Measurements from ENCODE around the gene SLC4A11.

- no peak for TF ChIP-seq CTCF (IDR thresholded peaks at IDR 0.05; ENCODE audit: insufficient read depth, low read length)
- TF ChIP-seq, protein P1, sequence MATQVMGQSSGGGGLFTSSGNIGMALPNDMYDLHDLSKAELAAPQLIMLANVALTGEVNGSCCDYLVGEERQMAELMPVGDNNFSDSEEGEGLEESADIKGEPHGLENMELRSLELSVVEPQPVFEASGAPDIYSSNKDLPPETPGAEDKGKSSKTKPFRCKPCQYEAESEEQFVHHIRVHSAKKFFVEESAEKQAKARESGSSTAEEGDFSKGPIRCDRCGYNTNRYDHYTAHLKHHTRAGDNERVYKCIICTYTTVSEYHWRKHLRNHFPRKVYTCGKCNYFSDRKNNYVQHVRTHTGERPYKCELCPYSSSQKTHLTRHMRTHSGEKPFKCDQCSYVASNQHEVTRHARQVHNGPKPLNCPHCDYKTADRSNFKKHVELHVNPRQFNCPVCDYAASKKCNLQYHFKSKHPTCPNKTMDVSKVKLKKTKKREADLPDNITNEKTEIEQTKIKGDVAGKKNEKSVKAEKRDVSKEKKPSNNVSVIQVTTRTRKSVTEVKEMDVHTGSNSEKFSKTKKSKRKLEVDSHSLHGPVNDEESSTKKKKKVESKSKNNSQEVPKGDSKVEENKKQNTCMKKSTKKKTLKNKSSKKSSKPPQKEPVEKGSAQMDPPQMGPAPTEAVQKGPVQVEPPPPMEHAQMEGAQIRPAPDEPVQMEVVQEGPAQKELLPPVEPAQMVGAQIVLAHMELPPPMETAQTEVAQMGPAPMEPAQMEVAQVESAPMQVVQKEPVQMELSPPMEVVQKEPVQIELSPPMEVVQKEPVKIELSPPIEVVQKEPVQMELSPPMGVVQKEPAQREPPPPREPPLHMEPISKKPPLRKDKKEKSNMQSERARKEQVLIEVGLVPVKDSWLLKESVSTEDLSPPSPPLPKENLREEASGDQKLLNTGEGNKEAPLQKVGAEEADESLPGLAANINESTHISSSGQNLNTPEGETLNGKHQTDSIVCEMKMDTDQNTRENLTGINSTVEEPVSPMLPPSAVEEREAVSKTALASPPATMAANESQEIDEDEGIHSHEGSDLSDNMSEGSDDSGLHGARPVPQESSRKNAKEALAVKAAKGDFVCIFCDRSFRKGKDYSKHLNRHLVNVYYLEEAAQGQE (IDR thresholded peaks at IDR 0.05; ENCODE audit: insufficient replicate concordance, low read depth) = no peak
- no peak for TF ChIP-seq POLR2AphosphoS5 (IDR thresholded peaks at IDR 0.05; ENCODE audit: low read depth)
- no peak for TF ChIP-seq GABPA (IDR thresholded peaks at IDR 0.05; ENCODE audit: low read depth)
- no peak for TF ChIP-seq SPI1 (IDR thresholded peaks at IDR 0.05; ENCODE audit: borderline replicate concordance, low read depth)
Observed at GRCh38 chr20:3255728-3256127, 16.7 kb upstream of the SLC4A11 start.
